NCI-H748 (cell line): ENCODE results near the gene PRDM7.
A peak's percentile ranks its signal among the peaks of the same experiment; 100 is the strongest.
"Not testable (repeated sequence)": the region's sequence is repeated elsewhere in the genome, so short reads cannot be mapped to it uniquely, and the experiment has no call there.

Source experiments
- DNase-seq: peaks from one replicate; lab custom pipeline; 2025; ENCODE audit not compliant: unreplicated experiment; lab: John Stamatoyannopoulos, UW

Gene PRDM7

DNA sequence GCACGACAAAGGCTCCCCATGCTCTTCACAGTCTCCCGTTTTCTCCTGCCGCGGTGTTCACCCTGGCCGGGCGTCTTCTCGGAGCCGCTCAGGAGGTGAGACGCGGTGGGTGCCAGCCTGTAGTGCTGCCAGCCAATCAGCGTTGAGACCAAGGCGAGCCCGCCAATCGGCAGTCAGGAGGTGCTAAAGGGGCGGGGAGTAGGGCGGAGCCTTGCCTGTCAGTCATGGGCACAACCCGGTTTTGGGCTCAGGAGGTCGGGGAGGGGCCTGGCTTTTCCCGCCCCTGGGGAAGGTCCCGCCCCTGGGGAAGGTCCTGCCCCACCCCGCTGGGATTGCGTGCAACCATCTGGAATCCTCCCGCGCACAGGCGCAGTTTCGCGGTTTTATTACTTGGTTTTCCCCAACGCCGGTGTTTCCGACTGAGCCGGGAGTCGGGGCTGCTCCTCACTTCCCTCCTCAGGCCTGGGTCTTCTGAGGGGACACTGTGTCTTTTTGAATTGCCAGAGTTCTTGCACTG lies at the start of gene PRDM7:
TSS of gene PRDM7 (minus strand) at position 92 of the 517 bp plus-strand sequence. CDS start 1,421 bp downstream, outside the sequence.
- peak; percentile 95 for DNase-seq

DNA sequence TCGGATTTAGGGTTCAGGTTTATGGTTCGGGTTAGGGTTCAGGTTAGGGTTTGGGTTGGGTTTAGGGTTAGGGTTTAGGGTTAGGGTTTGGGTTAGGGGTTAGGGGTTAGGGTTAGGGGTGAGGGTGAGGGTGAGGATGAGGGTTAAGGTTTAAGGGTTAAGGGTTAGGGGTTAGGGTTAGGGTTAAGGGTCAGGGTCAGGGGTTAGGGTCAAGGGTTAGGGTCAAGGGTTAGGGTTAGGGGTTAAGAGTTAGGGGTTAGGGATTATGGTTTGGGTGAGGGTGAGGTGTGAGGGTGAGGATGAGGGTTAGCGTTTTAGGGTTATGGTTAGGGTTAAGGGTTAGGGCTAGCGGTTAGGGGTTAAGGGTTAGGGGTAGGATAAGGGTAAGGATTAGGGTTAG lies 44.7 kb upstream of the PRDM7 start:
- DNase-seq = not testable (repeated sequence)

DNA sequence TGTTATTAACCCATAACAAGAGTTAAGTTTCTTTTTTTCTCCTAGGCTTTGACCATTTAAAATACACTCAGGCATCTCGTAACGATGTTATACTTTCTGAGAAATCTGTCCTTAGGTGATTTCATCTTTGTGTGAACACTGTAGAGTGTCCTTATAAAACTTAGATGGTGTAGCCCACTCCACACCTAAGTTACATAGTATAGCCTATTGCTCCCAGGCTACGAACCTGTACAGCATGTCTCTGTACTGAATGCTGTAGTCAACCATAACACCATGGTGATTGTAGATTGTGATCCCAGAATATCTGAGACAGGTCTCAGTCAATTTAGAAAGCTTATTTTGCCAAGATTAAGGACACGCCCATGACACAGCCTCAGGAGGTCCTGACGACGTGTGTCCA lies 30.5 kb upstream of the PRDM7 start:
- DNase-seq = not testable (repeated sequence)

DNA sequence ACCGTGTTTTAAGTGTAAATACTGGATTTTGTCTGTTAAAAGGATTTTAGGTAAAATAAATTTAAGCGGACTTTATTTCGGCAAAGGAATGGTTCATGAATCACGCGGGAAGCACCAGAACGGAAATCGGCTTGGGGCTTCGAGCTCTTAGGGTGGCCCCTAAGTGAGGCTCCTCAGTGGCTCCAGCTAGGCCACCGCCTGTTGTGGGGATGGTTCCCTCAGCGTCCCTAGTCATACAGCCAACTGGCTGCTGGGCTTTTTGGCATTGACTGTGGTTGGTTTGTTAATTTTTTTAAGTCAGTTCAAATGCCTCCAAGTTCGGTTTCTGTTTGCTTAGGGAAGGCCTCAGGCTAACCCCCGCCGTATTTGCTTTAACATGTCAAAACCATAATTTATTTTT lies 29.9 kb upstream of the PRDM7 start:
- DNase-seq = not testable (repeated sequence)

DNA sequence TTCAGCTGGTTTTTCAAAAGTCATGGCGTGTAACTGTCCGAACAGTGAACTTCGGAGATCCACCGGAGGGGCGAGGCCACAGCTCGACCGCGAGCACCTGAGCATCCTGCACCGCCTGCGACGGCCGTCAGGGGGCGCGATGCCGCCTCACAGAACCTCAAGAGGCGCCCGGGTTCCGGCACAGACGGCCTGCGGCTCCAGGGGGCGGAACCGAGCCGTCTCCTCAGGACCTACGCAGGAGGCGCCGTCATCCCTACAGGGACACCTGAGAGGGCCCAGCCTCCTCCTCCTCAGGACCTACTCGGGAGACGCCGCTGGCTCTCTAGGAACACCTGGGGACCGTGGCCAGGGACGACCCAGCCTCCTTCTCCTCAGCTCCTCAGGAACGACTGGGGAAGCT lies 29.1 kb upstream of the PRDM7 start:
- not testable (repeated sequence) for DNase-seq

DNA sequence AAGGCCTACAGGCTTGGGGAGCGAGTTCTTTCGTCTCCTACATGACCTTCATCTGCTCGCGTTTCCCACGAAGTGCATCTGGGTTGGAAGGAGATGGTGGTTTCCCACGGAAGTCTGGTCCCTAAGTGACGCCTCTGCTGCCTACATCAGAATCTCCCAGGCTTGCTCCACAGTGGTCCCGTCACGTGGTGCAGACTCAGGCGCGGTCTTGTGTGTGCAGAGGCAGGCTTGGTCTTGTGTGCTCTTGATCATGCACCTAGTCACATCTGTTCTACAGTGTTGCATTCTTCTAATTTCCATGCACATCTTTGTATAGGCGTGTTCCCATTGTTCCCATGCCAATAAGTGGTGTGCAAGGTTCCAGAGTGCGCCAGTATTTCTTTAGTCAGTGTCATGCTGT lies 27.6 kb upstream of the PRDM7 start:
- DNase-seq = not testable (repeated sequence)

DNA sequence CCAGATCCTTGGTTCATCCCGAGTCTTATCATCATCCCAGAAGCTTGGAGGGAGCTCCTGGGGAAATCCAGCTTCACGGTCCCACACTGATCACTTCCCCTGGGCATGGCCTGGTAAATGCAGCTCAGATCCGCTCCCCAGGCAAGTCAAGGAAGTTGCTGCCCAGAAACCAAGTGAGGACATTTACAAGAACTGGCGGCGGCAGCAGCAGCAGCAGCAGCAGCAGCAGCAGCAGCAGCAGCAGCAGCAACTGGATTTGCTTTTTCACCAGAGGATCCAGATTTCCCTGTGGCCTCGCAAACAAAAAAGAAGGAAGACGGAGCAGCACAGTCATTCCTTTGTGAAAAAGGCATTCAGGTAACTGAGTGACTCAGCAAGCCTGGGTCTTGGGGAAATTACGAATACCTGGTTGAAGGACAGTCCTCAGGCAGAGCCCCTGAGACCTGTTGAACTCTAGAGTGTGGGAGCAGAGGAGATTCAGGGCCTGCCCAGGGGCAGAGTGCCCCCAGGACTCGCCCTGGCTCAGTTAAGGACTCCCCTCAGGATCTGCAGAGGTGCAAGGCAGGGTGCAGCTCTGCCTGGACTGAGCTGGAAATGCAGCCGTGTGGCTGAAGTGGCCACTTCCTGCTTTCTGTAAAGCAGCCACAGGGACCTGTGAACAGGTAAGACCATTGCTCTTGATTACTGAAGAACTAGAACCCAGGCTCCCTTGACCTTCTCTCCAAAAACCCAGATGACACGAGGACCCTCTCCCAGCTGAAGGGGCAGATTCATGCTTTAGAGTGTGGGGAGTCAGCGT lies 25.2 kb upstream of the PRDM7 start:
- not testable (repeated sequence) for DNase-seq

DNA sequence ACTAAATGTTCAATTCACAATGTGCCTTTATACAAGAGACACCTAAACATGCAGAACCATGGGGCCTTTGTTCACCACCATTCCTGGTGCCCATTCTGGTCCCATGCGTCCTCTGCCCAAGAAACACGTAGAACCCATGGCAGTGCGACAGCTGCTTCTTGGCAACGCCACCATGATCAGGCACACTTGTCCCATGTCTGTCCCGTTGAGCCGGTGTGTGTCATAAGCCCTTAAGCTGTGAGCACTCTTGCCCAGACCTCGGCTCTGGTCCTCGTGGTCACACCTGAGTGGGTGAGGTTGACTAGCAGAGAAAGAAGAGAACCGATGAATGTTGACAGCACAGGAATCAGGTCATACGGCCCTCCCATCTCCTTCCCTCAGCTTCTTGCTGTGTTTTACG lies 24.2 kb upstream of the PRDM7 start:
- DNase-seq = not testable (repeated sequence)

DNA sequence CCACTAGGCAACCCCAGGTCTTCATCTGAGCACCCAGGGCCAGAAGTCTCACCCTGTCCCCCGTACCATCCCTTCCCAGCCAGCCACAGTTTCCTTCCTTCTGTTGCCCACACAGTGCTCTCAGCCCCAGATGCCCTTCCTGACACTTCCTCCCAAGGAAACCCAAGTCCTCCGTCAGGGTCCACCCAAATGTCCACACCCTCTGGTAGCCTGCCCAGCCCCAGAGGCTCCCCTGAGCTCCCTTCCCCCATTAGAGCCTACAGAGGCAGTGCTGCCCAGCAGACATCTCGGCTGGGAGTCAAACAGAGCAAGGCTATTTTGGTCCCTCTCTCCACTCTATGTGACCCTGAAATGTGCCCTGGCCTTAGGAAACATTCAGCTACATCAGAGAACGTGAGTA lies 23.7 kb upstream of the PRDM7 start:
- DNase-seq = not testable (repeated sequence)

DNA sequence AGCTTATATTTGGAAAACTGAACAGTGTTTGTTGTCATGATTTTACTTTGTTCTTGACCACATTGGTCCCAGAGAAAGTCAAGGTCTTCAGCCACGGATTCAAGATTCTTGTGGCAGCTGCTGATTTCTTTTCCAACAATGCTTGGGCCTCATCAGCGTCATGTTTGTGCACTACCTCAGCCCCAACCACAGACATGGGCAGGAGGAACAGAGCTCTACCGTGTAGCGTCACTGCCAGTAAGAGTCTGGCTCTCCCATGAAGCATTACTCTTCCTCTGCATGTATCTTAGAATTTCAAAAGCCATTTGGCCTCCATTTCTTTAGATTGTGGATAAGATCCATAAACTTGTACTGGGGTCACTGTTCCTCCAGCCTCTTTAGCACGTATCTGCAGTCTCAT lies 23.1 kb upstream of the PRDM7 start:
- not testable (repeated sequence) for DNase-seq

DNA sequence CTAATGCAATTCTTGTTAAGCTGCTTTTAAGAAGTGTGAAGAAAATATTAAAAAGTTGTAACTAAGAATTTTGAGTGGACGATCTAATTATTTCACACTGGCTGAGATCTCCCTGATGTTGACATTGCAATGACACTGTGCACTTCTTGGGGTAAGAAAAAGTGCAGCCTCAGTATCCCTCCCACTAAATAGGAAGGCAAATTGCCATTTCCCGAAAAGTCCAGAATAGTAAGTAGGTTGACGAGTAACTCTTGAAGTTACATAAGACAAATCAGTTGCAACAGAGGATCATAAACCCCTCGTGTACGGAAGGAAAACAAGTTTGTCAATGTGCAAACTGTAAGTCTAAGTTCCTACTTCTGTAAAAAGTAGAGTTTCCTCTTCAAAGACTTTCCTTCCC lies 21.8 kb upstream of the PRDM7 start:
- not testable (repeated sequence) for DNase-seq

DNA sequence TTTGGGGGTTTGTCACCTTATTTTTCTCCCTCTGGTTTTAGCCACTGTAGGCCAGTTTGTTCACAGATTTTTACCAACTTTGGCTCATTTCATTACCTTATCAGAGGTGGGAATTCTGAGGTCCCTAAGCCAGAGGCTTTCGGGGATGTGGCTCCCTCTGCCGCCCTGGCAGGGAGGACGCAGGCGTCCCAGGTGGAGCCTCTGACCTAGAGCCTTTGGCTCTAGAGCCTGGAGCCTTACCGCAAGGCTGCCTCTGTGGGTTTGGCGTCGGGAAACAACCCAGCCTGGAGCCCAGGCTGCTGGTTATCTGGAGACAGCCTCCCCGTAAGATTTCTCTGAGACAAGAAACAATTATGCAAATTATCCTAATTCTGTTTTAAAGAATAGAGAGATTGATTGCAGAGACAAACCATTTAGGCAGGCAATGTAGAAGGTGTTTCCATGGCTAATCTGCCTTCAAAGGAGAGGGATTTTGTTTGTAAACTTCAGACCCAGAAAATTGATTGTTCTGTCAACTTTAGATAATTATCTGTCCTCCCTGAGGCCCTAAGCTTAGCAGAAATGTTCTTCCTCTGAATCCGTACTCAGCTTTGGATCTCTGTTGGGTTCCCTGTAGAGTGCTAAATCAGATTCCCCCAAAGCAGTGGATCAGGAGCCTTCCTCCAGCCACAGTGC lies 20.0 kb upstream of the PRDM7 start:
- DNase-seq = not testable (repeated sequence)

DNA sequence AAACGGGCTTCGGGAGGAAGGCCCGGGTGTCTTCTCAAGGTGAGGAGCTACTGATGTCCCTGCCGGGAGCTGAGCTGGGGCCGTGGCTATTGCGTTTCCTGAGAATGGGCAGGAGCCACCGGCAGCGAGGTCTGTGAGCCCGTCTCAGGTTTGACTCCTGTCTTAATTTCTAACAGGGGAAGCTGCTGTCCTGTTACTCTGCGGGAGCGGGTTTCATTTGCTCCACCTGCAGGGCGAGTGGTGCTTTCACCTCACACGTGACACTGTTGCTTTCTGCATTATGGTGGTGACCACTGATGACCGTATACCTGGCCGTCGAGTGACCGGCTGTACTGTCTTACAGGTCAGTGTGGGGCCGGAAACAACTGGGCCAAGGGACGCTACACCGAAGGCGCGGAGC lies 17.7 kb upstream of the PRDM7 start:
- DNase-seq = not testable (repeated sequence)

DNA sequence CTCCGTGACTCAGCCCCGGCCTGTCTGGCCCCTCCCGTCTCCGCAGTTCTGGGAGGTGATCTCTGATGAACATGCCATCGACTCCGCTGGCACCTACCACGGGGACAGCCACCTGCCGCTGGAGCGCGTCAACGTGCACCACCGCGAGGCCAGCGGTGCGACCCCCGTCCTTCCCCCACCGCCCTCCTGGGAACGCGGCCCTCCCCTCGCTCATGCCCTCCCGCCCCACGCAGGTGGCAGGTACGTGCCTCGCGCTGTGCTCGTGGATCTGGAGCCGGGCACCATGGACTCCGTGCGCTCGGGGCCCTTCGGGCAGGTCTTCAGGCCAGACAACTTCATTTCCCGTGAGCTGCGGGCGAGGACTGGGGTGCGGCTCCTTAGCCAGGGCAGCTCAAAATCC lies 17.2 kb upstream of the PRDM7 start:
- not testable (repeated sequence) for DNase-seq

DNA sequence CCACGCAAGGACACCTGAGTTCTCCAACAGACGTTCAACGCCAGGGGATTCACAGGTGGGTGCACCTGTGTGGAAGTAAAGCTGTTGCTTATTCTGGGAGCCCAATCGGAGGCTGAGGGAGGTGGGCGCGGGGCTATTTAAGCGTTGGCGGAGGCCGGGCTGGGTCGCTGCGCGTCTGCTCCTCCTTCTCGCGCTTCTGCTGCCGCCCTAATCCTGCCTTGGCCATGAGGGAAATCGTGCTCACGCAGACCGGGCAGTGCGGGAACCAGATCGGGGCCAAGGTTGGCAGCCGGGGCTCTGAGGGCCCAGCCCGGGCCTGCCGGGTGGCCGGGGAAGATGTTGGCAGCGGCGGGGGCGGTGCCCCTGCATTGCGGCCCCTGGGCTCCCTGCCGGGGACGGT lies 16.7 kb upstream of the PRDM7 start:
- not testable (repeated sequence) for DNase-seq

DNA sequence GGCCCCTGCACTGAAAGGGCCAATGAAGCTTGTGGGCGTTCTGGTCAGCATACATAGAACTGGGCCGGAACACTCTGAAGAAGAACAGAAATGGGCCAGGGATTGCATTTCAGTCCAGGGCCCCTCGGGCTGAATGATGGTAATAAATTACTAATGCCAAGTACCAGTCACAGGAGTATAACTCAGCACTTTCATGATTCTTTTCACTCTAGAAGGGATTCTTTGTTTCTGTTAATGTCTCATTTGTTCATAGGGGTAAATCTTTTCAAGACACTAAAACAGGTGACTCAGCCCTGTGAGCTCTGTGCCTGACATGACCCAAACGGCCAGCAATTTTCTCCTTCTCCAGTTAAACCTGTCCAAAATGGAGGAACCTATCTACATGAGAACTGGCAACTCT lies 15.7 kb upstream of the PRDM7 start:
- DNase-seq = not testable (repeated sequence)

DNA sequence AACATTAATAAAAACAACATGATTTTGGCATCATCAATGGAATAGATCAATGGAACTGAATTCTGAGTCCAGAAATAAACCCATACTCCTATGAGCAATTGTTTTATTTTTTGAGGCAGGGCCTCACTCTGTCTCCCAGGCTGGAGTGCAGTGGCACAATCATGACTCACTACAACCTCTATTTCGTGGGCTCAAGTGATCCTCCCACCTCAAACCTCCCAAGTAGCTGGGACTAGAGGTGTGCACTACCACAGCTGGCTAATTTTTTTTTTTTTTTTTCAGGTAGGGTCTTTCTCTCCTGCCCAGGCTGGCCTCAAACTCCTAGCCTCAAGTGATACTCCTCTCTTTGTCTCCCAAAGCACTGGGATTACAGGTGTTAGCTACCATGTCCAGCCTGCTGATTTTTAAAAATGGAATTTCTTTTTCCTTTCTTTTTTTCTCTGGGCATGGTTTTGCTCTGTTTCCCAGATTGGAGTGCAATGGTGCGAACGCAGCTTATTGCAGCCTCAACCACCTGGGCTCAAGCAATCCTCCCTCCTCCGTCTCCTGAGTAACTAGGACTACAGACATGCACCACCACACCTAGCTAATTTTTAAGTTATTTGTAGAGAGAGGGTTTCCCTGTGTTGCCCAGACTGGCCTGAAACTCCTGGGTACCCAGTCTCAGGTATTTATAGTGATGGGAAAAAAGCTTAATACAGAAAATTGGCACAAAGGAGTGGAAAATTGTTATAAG lies 7.3 kb upstream of the PRDM7 start:
- no peak for DNase-seq

DNA sequence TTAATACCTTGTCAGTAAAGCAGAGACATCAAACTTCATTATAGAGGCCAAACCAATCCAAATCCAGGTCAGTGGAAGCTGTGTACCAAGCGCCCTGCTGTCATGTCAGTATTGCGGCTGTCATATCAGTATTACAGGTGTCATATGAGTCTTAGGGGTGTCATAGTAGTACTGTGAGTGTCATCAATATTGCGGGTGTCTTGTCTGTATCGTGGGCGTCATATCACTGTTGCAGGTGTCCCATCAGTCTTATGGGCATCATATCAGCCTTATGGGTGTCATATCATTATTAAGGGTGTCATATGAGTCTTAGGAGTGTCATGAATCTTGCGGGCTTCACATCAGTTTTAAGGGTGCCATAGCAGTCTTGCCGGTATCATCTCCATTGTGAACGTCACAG lies 6.0 kb upstream of the PRDM7 start:
- no peak for DNase-seq

DNA sequence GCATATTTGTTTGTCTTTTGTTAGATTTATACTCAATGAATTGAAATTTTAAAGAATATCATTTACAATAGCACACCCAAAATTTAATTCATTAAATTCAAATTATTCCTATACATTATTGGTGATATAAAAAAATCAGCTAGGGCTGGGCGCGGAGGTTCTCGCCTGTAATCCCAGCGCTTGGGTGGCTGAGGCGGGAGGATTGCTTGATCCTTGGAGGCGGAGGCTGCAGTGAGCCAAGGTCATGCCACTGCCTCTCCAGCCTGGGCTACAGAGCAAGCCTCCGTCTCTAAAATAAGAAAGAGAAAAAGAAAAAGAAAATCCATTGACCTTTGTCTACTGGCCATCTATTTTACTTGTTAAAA lies 4.5 kb upstream of the PRDM7 start:
- DNase-seq = peak; percentile 35

DNA sequence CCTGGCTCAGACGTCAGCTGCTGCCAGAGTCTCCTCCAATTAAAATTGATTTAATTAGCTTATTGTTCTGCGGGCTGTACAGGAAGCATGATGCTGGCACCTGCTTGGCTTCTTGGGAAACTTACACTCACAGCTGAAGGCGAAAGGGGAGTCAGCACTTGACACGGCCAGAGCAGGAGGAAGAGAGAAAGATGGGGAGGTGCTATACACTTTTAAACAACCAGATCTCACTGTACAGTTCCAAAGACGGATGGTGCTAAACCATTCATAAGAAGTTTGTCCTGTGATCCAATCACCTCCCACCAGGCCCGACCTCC lies 1.4 kb upstream of the PRDM7 start:
- no peak for DNase-seq

DNA sequence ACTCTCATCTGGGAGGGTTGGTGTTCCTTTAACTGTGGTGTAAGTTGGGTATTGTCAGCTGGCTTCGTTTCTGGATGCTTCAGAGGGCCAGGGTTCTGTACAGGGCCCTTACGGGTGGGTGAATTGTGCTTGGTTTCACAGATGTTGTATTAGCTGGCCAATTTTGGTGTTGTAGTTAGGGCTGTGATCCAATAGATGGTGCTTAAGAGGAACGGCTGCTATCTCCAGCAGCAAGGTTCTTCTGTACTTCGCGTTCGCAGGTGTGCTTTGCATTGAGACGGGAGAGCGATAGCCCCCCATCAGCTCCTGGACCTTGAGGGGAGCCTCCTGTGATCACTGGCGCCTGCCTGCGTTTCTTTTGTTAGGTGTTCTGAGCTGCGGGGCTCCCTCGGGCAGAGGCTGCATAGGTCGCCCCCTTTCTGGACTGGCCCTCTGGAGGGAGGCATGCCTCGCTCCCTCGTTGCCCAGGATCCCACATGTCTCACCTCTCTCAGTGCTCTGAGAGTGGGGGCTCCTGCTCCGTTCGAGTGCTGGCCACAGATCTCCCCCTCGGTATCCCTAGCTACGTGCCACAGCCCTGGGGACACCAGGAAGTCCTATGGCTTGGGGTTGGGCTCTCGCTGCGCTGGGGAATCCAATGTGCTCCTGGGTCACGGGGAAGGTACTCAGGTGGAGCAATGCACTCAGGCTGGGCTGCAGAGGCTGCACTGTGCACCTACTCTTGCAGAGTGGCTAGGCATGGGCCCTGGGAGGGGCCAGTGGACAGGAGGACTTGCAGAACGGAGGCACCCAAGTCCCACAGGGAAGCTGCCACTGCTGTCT lies 837 bp upstream of the PRDM7 start:
- peak; percentile 64 for DNase-seq
